ENCODE measurements around the gene KDM6B.
A peak's percentile ranks its signal among the peaks of the same experiment; 100 is the strongest.

KDM6B gene

GRCh38 chr17:7837408-7838088 is 3.5 kb downstream of the KDM6B start:
- H3K4me3 ChIP-seq (ENCODE audit: low read length): peak overlapping the region; percentile 93; the same call in 1 of the 2 replicates
- H3K9ac ChIP-seq (ENCODE audit: low read length): no peak overlapping the region
- peaks cover 9% of the 10 kb centered on the region for H3K27me3 ChIP-seq (replicated peaks; ENCODE audit: insufficient read depth, low read length)
- no peaks in the 10 kb centered on the region for H3K9me2 ChIP-seq (replicated peaks; ENCODE audit: insufficient read depth, low read length)
- H4K20me1 ChIP-seq (ENCODE audit: insufficient read depth, low read length): no peaks in the 10 kb centered on the region
- H3K4me2 ChIP-seq (ENCODE audit: low read depth, low read length): peak overlapping the region; percentile 100; the same call in 1 of the 2 replicates
- no peak for TF ChIP-seq EZH2 (optimal IDR thresholded peaks at IDR 0.05; ENCODE audit: low read depth, low read length)
- TF ChIP-seq CTCF (IDR thresholded peaks at IDR 0.05; ENCODE audit: low read length): no peak
- TF ChIP-seq EZH2phosphoT487 (IDR thresholded peaks at IDR 0.05; ENCODE audit: low read length): no peak
- H3K79me2 ChIP-seq (ENCODE audit: low read length): no peaks in the 10 kb centered on the region
- no peak for DNase-seq
- H3K4me1 ChIP-seq (ENCODE audit: low read length): peaks cover 39% of the 10 kb centered on the region
- peaks cover 44% of the 10 kb centered on the region for H3F3A ChIP-seq (ENCODE audit: insufficient read depth, low read length)
- H3K9me3 ChIP-seq (replicated peaks; ENCODE audit: insufficient read depth, low read length): no peaks in the 10 kb centered on the region
- H2AFZ ChIP-seq (ENCODE audit: low read length): no peak overlapping the region
- H3K27ac ChIP-seq (ENCODE audit: low read length): no peak overlapping the region
- no peaks in the 10 kb centered on the region for H3K36me3 ChIP-seq (replicated peaks; ENCODE audit: insufficient read depth, low read length)

GRCh38 chr17:7838090-7839075 is 4.4 kb downstream of the KDM6B start:
- TF ChIP-seq CTCF (IDR thresholded peaks at IDR 0.05; ENCODE audit: low read length): no peak
- TF ChIP-seq EZH2phosphoT487 (IDR thresholded peaks at IDR 0.05; ENCODE audit: low read length): no peak
- TF ChIP-seq EZH2 (optimal IDR thresholded peaks at IDR 0.05; ENCODE audit: low read depth, low read length): no peak
- Histone ChIP-seq H3K4me2 (ENCODE audit: low read depth, low read length) (peak overlapping the region; percentile 15; the same call in 1 of the 2 replicates), H3K9me2 (replicated peaks; ENCODE audit: insufficient read depth, low read length) (no peaks in the 10 kb centered on the region), H3F3A (ENCODE audit: insufficient read depth, low read length) (peaks cover 53% of the 10 kb centered on the region), H3K27ac (ENCODE audit: low read length) (no peak overlapping the region), H3K9ac (ENCODE audit: low read length) (no peak overlapping the region), H2AFZ (ENCODE audit: low read length) (no peak overlapping the region), H3K4me1 (ENCODE audit: low read length) (peaks cover 35% of the 10 kb centered on the region), H4K20me1 (ENCODE audit: insufficient read depth, low read length) (no peaks in the 10 kb centered on the region), H3K79me2 (ENCODE audit: low read length) (no peaks in the 10 kb centered on the region), H3K4me3 (ENCODE audit: low read length) (no peak overlapping the region), H3K36me3 (replicated peaks; ENCODE audit: insufficient read depth, low read length) (no peaks in the 10 kb centered on the region), H3K9me3 (replicated peaks; ENCODE audit: insufficient read depth, low read length) (no peaks in the 10 kb centered on the region), H3K27me3 (replicated peaks; ENCODE audit: insufficient read depth, low read length) (peaks cover under 1% of the 10 kb centered on the region)
- DNase-seq: no peak

GRCh38 chr17:7839190-7839875 is 5.3 kb downstream of the KDM6B start:
- no peak overlapping the region for H3K9ac ChIP-seq (ENCODE audit: low read length)
- no peak overlapping the region for H3K4me3 ChIP-seq (ENCODE audit: low read length)
- no peaks in the 10 kb centered on the region for H3K27me3 ChIP-seq (replicated peaks; ENCODE audit: insufficient read depth, low read length)
- no peaks in the 10 kb centered on the region for H4K20me1 ChIP-seq (ENCODE audit: insufficient read depth, low read length)
- no peak for TF ChIP-seq CTCF (IDR thresholded peaks at IDR 0.05; ENCODE audit: low read length)
- no peak for TF ChIP-seq EZH2phosphoT487 (IDR thresholded peaks at IDR 0.05; ENCODE audit: low read length)
- TF ChIP-seq EZH2 (optimal IDR thresholded peaks at IDR 0.05; ENCODE audit: low read depth, low read length): no peak
- H3K79me2 ChIP-seq (ENCODE audit: low read length): 0 out of 2 replicates have a peak, but pooled peaks cover 3% of the 10 kb centered on the region
- H3K9me2 ChIP-seq (replicated peaks; ENCODE audit: insufficient read depth, low read length): no peaks in the 10 kb centered on the region
- H3K36me3 ChIP-seq (replicated peaks; ENCODE audit: insufficient read depth, low read length): no peaks in the 10 kb centered on the region
- no peak overlapping the region for H3K4me2 ChIP-seq (ENCODE audit: low read depth, low read length)
- DNase-seq: no peak
- H3F3A ChIP-seq (ENCODE audit: insufficient read depth, low read length): peaks cover 58% of the 10 kb centered on the region
- no peak overlapping the region for H2AFZ ChIP-seq (ENCODE audit: low read length)
- no peaks in the 10 kb centered on the region for H3K9me3 ChIP-seq (replicated peaks; ENCODE audit: insufficient read depth, low read length)
- peaks cover 32% of the 10 kb centered on the region for H3K4me1 ChIP-seq (ENCODE audit: low read length)
- H3K27ac ChIP-seq (ENCODE audit: low read length): no peak overlapping the region

Data from MM.1S (cell line).